Right lung (tissue), 5 donors: Measurements from ENCODE around the gene LAMB1. TPM values are rescaled to one million over a fixed set of nuclear protein-coding genes. Genes with fewer than 3 reads are reported as not detected.

Experiments used
- DNase-seq, 2 donors: peaks; one replicate each; pipeline ENCODE4 v3.0.0-alpha.2; 2013
- polyA plus RNA-seq, 5 donors: library from polyadenylated mRNA; unstranded; fragments of 120-200 nt; gene quantifications; one replicate each; pipeline versions ENCODE4 v1.2.1 to v1.2.3, GENCODE V29; 2013; ENCODE audit warnings: inconsistent platforms in 1 of 5, low replicate concordance in 1 of 5; ENCODE audit not compliant: insufficient read length in 5 of 5, insufficient read depth in 1 of 5

LAMB1 gene
- polyA plus RNA-seq, 5 donors, result 434 to 575 (median 522) TPM

GRCh38 chr7:108000875-108001763 lies 1.8 kb downstream of the LAMB1 start:
- DNase-seq, result no peak

GRCh38 chr7:107999779-108000560 lies 3.0 kb downstream of the LAMB1 start:
- no peak for DNase-seq

- DNase-seq, result no peak
Observed at GRCh38 chr7:107998660-107999480, 4.1 kb downstream of the LAMB1 start.

- DNase-seq, result no peak
Observed at GRCh38 chr7:107998150-107998549, 4.8 kb downstream of the LAMB1 start.

GRCh38 chr7:107996072-107996882 lies 6.7 kb downstream of the LAMB1 start:
- DNase-seq, result no peak

GRCh38 chr7:107995184-107996071 lies 7.5 kb downstream of the LAMB1 start:
- DNase-seq, result no peak

GRCh38 chr7:107994421-107995030 lies 8.4 kb downstream of the LAMB1 start:
- no peak for DNase-seq

GRCh38 chr7:107993891-107994291 lies 9.1 kb downstream of the LAMB1 start:
- no peak for DNase-seq

GRCh38 chr7:107989618-107990373 lies 13.2 kb downstream of the LAMB1 start:
- no peak for DNase-seq

- peak; percentile 84 to 85 for DNase-seq
Observed at GRCh38 chr7:107982918-107983389, 20.0 kb downstream of the LAMB1 start.

GRCh38 chr7:107982042-107982840 lies 20.7 kb downstream of the LAMB1 start:
- no peak for DNase-seq

GRCh38 chr7:107981466-107981865 lies 21.5 kb downstream of the LAMB1 start:
- no peak for DNase-seq

- DNase-seq, result no peak
Observed at GRCh38 chr7:107980671-107981190, 22.2 kb downstream of the LAMB1 start.

- no peak for DNase-seq
Observed at GRCh38 chr7:107980171-107980570, 22.8 kb downstream of the LAMB1 start.

- DNase-seq, result no peak
Observed at GRCh38 chr7:107978815-107979408, 24.0 kb downstream of the LAMB1 start.

GRCh38 chr7:107977048-107977447 lies 25.9 kb downstream of the LAMB1 start:
- no peak for DNase-seq

- no peak for DNase-seq
Observed at GRCh38 chr7:107976620-107977019, 26.3 kb downstream of the LAMB1 start.
